H1 (cell line): ENCODE data around the gene BTN1A1. TPM values are rescaled to one million over a fixed set of nuclear protein-coding genes. Genes with fewer than 3 reads are reported as not detected.

Source experiments
- CTCF ChIA-PET: fragments of 300-600 bp; sonication (Branson Sonifier 250); formaldehyde crosslinking; loops from one replicate; lab custom pipeline; 2021; ENCODE audit not compliant: partially characterized antibody; lab: Charles Lee
- POLR2A ChIA-PET: fragments of 300-600 bp; sonication (Branson Sonifier 250); formaldehyde crosslinking; loops from one replicate; lab custom pipeline; 2021; ENCODE audit warnings: inconsistent platforms; ENCODE audit not compliant: partially characterized antibody; lab: Charles Lee
- DNase-seq, 2 experiments: peaks; one replicate each; pipeline versions ENCODE4 v3.0.0 to v3.0.0-alpha.2; 2010 to 2022; ENCODE audit warnings: low spot score in 2 of 2, low read depth in 1 of 2, mixed read lengths in 1 of 2
- FAIRE-seq: peaks from 2 replicates; lab custom pipeline; 2011; peaks lifted over from hg19 to GRCh38; lab: Jason Lieb, UNC
- H2AFZ ChIP-seq: 2 replicates; pipeline ENCODE4 v1.8.1; 2012; ENCODE audit warnings: low read length, inconsistent platforms
- H2AK5ac ChIP-seq: 2 replicates; pipeline ENCODE4 v1.6.1; 2013; ENCODE audit warnings: low read depth, low read length
- H2BK120ac ChIP-seq: replicated peaks from 2 replicates; pipeline ENCODE3; 2013; ENCODE audit warnings: low read depth, low read length, inconsistent platforms
- H2BK12ac ChIP-seq: 2 replicates; pipeline ENCODE4 v1.6.1; 2013; ENCODE audit warnings: low read depth, low read length
- H2BK15ac ChIP-seq: 2 replicates; pipeline ENCODE4 v1.6.1; 2013; ENCODE audit warnings: low read length
- H2BK20ac ChIP-seq: 2 replicates; pipeline ENCODE4 v1.6.1; 2013; ENCODE audit warnings: low read length
- H2BK5ac ChIP-seq: 2 replicates; pipeline ENCODE4 v1.6.1; 2013; ENCODE audit warnings: low read depth, low read length
- H3K14ac ChIP-seq: 2 replicates; pipeline ENCODE4 v1.6.1; 2013; ENCODE audit warnings: inconsistent platforms; ENCODE audit not compliant: insufficient read length
- H3K18ac ChIP-seq: 2 replicates; pipeline ENCODE4 v1.6.1; 2013; ENCODE audit warnings: low read length; ENCODE audit errors: extremely low read depth
- H3K23ac ChIP-seq: 2 replicates; pipeline ENCODE4 v1.6.1; 2013; ENCODE audit warnings: inconsistent platforms; ENCODE audit not compliant: insufficient read length
- H3K23me2 ChIP-seq: 2 replicates; pipeline ENCODE4 v1.6.1; 2013; ENCODE audit warnings: low read depth, low read length
- H3K27ac ChIP-seq: 2 replicates; pipeline ENCODE4 v1.6.1; 2011; ENCODE audit warnings: low read depth, low read length, inconsistent platforms
- H3K27me3 ChIP-seq, 4 experiments: replicated peaks in 1 of 4; 1 replicate in 1 of 4; 2 replicates in 3 of 4; pipeline versions ENCODE4 v1.6.1 to v1.8.1; 2011 to 2013; ENCODE audit warnings: low read length in 3 of 4, mild to moderate bottlenecking in 3 of 4, inconsistent platforms in 2 of 4, mixed read lengths in 2 of 4, moderate library complexity in 1 of 4; ENCODE audit not compliant: control insufficient read depth in 3 of 4, insufficient read depth in 3 of 4; ENCODE audit errors: extremely low read depth in 1 of 4
- H3K36me3 ChIP-seq, 4 experiments: 2 replicates each; pipeline versions ENCODE4 v1.6.1 to v1.8.1; 2011 to 2013; ENCODE audit warnings: mild to moderate bottlenecking in 4 of 4, low read length in 3 of 4, moderate library complexity in 2 of 4, control low read depth in 1 of 4, inconsistent platforms in 1 of 4; ENCODE audit not compliant: insufficient read depth in 4 of 4, control insufficient read depth in 2 of 4
- H3K4ac ChIP-seq: replicated peaks from 2 replicates; pipeline ENCODE3; 2013; ENCODE audit warnings: low read length, low read depth, mixed read lengths, inconsistent platforms; ENCODE audit not compliant: insufficient read length
- H3K4me1 ChIP-seq, 4 experiments: replicated peaks in 1 of 4; 1 replicate in 1 of 4; 2 replicates in 3 of 4; pipeline versions ENCODE4 v1.6.1 to v1.8.1; 2011 to 2013; ENCODE audit warnings: low read length in 3 of 4, inconsistent platforms in 2 of 4, mixed read lengths in 1 of 4; ENCODE audit not compliant: insufficient read depth in 4 of 4, control insufficient read depth in 3 of 4
- H3K4me2 ChIP-seq, 2 experiments: 2 replicates each; pipeline versions ENCODE4 v1.6.1 to v1.8.1; 2011 to 2013; ENCODE audit warnings: low read depth in 2 of 2, low read length in 2 of 2, control low read depth in 1 of 2, inconsistent platforms in 1 of 2, mild to moderate bottlenecking in 1 of 2; ENCODE audit not compliant: insufficient read depth in 1 of 2
- H3K4me3 ChIP-seq, 4 experiments: fragments of 200-600, 300-600 bp in 1 of 4; sonication (generic), shearing (Covaris generic), sonication (Bioruptor Twin) in 1 of 4; 2 replicates each; pipeline versions ENCODE4 v1.5.1 to v1.8.1; 2011 to 2016; ENCODE audit warnings: low read length in 4 of 4, low read depth in 3 of 4, control low read depth in 2 of 4, inconsistent platforms in 2 of 4, mild to moderate bottlenecking in 2 of 4, mixed read lengths in 1 of 4, moderate library complexity in 1 of 4; ENCODE audit not compliant: insufficient read depth in 2 of 4; ENCODE audit errors: extremely low read depth in 1 of 4
- H3K56ac ChIP-seq: replicated peaks from 2 replicates; pipeline ENCODE3; 2013; ENCODE audit warnings: low read depth, mild to moderate bottlenecking, mixed read lengths, low read length, inconsistent platforms; ENCODE audit not compliant: insufficient read length
- H3K79me1 ChIP-seq: 2 replicates; pipeline ENCODE4 v1.6.1; 2013; ENCODE audit warnings: low read depth, low read length, control low read depth
- H3K79me2 ChIP-seq, 2 experiments: 2 replicates each; pipeline versions ENCODE4 v1.6.1 to v1.8.1; 2012 to 2013; ENCODE audit warnings: low read length in 2 of 2, mild to moderate bottlenecking in 2 of 2, inconsistent platforms in 1 of 2; ENCODE audit not compliant: insufficient read depth in 2 of 2, control insufficient read depth in 1 of 2
- H3K9ac ChIP-seq, 4 experiments: replicated peaks in 1 of 4; 1 replicate in 1 of 4; 2 replicates in 3 of 4; pipeline versions ENCODE4 v1.6.1 to v1.8.1; 2011 to 2013; ENCODE audit warnings: low read depth in 3 of 4, low read length in 3 of 4, control low read depth in 2 of 4, mild to moderate bottlenecking in 2 of 4, moderate library complexity in 2 of 4, inconsistent platforms in 1 of 4; ENCODE audit errors: extremely low read depth in 1 of 4
- H3K9me3 ChIP-seq, 2 experiments: 2 replicates each; pipeline versions ENCODE4 v1.6.1 to v1.8.1; 2012 to 2013; ENCODE audit warnings: mild to moderate bottlenecking in 2 of 2, moderate library complexity in 2 of 2, control low read depth in 1 of 2, inconsistent platforms in 1 of 2, low read depth in 1 of 2, low read length in 1 of 2, mixed read lengths in 1 of 2; ENCODE audit not compliant: insufficient read depth in 2 of 2
- H4K20me1 ChIP-seq, 2 experiments: replicated peaks in 1 of 2; 2 replicates each; pipeline versions ENCODE3 to v1.8.1; 2011 to 2013; ENCODE audit warnings: inconsistent platforms in 2 of 2, low read length in 2 of 2, mild to moderate bottlenecking in 1 of 2; ENCODE audit not compliant: insufficient read depth in 2 of 2, control insufficient read depth in 1 of 2
- H4K5ac ChIP-seq: 2 replicates; pipeline ENCODE4 v1.6.1; 2013; ENCODE audit warnings: low read length, low read depth, mixed read lengths, inconsistent platforms; ENCODE audit not compliant: insufficient read length
- H4K8ac ChIP-seq: 2 replicates; pipeline ENCODE4 v1.8.0; 2013; ENCODE audit warnings: mild to moderate bottlenecking, moderate library complexity, low read length, inconsistent platforms; ENCODE audit not compliant: insufficient read depth; ENCODE audit errors: extremely low read depth
- H4K91ac ChIP-seq: replicated peaks from 2 replicates; pipeline ENCODE3; 2013; ENCODE audit warnings: low read length, mixed read lengths, inconsistent platforms; ENCODE audit not compliant: insufficient read length
- KDM4A ChIP-seq: IDR thresholded peaks from one replicate; pipeline ENCODE4 v1.7.1; 2012; ENCODE audit warnings: low read depth, mild to moderate bottlenecking, moderate library complexity, low read length, inconsistent platforms; ENCODE audit not compliant: severe bottlenecking
- SIRT6 ChIP-seq: IDR thresholded peaks from one replicate; pipeline ENCODE4 v1.7.1; 2012; ENCODE audit warnings: low read length, inconsistent platforms
- WGBS, 2 experiments: shearing (Covaris generic) in 1 of 2; methylation state at CpG; one replicate each; pipeline versions ENCODE4 v1.1.6 to v1.1.7; 2013 to 2015; ENCODE audit warnings: low lambda C conversion rate in 2 of 2, mixed read lengths in 2 of 2, inconsistent platforms in 1 of 2, low coverage in 1 of 2, missing lambda C conversion rate in 1 of 2; ENCODE audit not compliant: insufficient replicate concordance in 2 of 2, insufficient coverage in 1 of 2, insufficient read length in 1 of 2; ENCODE audit errors: extremely low coverage in 1 of 2, missing lambda C conversion rate in 1 of 2; 5-methylcytosine and 5-hydroxymethylcytosine counted together
- polyA plus RNA-seq, 7 experiments: library from polyadenylated mRNA; depleted of rRNA in 3 of 7; stranded (reverse) in 5 of 7; unstranded in 2 of 7; fragments of >200 nt in 5 of 7; fragments of 200-250 nt in 2 of 7; gene quantifications; 1 replicate in 5 of 7; 2 replicates in 1 of 7; 4 replicates in 1 of 7; pipeline versions ENCODE4 v1.2.1 to v1.2.3, GENCODE V29; 2011 to 2013; ENCODE audit warnings: missing spikeins in 2 of 7, mixed read lengths in 2 of 7
- total RNA-seq: library from RNA; stranded (reverse); fragmentation: NEBNext Ultra II Directional; extraction: Animal tissue kit (Norgen Biotek cat#: 25700); gene quantifications from 2 replicates; pipeline ENCODE4 v1.2.1, GENCODE V29; 2021
- TF ChIP-seq, protein P1 (sequence below): IDR thresholded peaks from 2 replicates; pipeline ENCODE4 v1.6.1; 2012; ENCODE audit warnings: inconsistent platforms

The BTN1A1 gene
- total and polyA plus RNA-seq, 2 of the 8 experiments (the other 6 are each of a cell fraction or from before 2014, with no cell fraction given), result 0.28 to 0.35 TPM

DNA sequence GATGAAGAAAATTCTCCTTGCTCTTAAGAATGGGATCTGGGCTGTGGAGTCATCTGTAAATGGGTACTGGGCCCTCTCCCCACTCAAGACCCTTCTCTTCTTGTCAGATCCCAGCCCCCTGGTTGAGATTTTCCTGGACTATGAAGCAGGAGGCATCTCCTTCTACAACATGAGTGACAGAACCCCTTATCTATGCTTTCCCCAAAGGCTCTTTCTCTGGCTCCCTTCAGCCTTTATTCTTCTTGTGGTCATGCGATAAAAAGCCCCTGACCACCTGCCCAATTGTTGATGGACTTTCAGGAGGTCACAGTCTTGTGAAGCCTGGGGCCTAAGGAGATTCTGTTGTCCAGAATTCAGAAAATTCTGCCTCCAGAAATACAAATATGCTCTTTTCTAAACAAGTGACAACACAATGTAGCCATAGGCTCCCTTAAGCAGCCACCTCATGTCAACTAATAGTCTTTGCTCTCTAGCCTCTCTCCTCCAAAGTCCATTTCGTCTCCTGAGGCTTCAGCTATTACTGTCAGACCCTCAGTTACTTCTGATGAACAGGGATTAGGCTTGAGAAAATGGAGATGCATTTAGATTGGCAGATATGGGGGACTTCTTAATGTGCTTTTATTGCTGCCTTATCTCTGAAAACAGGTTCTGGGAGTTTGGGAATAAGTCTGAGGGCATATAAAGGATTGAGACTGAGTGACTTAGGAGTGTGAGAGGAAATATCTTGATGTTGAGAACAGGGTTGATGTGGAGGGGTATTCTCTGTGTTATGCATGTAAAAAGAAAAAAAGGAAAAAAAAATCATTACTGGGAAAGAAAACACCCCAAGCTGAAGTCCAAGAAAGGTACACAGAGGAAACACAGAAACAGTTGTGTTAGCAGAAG is 21.8 kb upstream of the BTN1A1 start:
- H3K56ac ChIP-seq, result no peak overlapping the region
- no peaks in the 10 kb centered on the region for H3K79me1 ChIP-seq
- no peaks in the 10 kb centered on the region for H3K23me2 ChIP-seq
- no peak overlapping the region for H3K18ac ChIP-seq
- no peak overlapping the region for H2BK20ac ChIP-seq
- no peak overlapping the region for H2AFZ ChIP-seq
- H3K79me2 ChIP-seq, result no peaks in the 10 kb centered on the region
- H2BK12ac ChIP-seq, result no peak overlapping the region
- H3K27ac ChIP-seq, result no peak overlapping the region
- H3K9ac ChIP-seq, result no peak overlapping the region
- no peaks in the 10 kb centered on the region for H3K36me3 ChIP-seq
- H4K5ac ChIP-seq, result no peak overlapping the region
- no peak for DNase-seq
- ChIA-PET CTCF (no interaction called here), POLR2A (interaction anchor here (0.8 kb wide), 1 partner anchor 9 kb away, joined by 4 read pairs; no protein-coding TSS in a partner anchor)
- H3K4me2 ChIP-seq, result no peak overlapping the region
- no peak for TF ChIP-seq SIRT6
- no peak for TF ChIP-seq KDM4A
- TF ChIP-seq, protein P1, sequence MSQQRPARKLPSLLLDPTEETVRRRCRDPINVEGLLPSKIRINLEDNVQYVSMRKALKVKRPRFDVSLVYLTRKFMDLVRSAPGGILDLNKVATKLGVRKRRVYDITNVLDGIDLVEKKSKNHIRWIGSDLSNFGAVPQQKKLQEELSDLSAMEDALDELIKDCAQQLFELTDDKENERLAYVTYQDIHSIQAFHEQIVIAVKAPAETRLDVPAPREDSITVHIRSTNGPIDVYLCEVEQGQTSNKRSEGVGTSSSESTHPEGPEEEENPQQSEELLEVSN, result no peak
- H4K8ac ChIP-seq, result no peak overlapping the region
- peaks cover 0 to 6% of the 10 kb centered on the region in 2 experiments; a peak in 2 of 4 replicates for H3K9me3 ChIP-seq
- H2BK5ac ChIP-seq, result no peak overlapping the region
- H3K4me1 ChIP-seq, result peaks cover 6 to 14% (median 10%) of the 10 kb centered on the region in 4 experiments; a peak in 5 of 7 replicates
- no peaks in the 10 kb centered on the region for H4K20me1 ChIP-seq
- no peaks in the 10 kb centered on the region for H3K27me3 ChIP-seq
- no peak overlapping the region for H3K14ac ChIP-seq
- no peak overlapping the region for H2AK5ac ChIP-seq
- H2BK120ac ChIP-seq, result no peak overlapping the region
- H4K91ac ChIP-seq, result no peak overlapping the region
- H3K4ac ChIP-seq, result no peak overlapping the region
- 96% methylated on average over 2 of the region's 2 CpGs; no CpG with 5 or more reads in 1 of the 2 experiments for WGBS, 2 experiments
- FAIRE-seq, result no peak
- H3K23ac ChIP-seq, result no peak overlapping the region
- no peak overlapping the region for H3K4me3 ChIP-seq
- no peak overlapping the region for H2BK15ac ChIP-seq
